Kidney (tissue), 14 donors: ENCODE results near the gene TSNAX. TPM values are rescaled to one million over a fixed set of nuclear protein-coding genes. Genes with fewer than 3 reads are reported as not detected.

Experiments used
- DNase-seq, 5 donors: peaks; one replicate each; pipeline ENCODE4 v3.0.0-alpha.2; 2013 to 2020
- FAIRE-seq: peaks from 2 replicates; lab custom pipeline; 2012; peaks lifted over from hg19 to GRCh38; lab: Jason Lieb, UNC
- H3K27ac ChIP-seq, 2 donors: one replicate each; pipeline ENCODE4 v1.7.0; 2013; ENCODE audit warnings: low read depth in 2 of 2, low read length in 2 of 2, inconsistent platforms in 1 of 2
- H3K27me3 ChIP-seq: one replicate; pipeline ENCODE4 v1.7.1; 2013; ENCODE audit warnings: low read length, inconsistent platforms; ENCODE audit not compliant: control insufficient read depth, insufficient read depth
- H3K36me3 ChIP-seq, 3 donors: one replicate each; pipeline versions ENCODE4 v1.7.0 to v1.7.1; 2013; ENCODE audit warnings: low read length in 3 of 3, control low read depth in 1 of 3, inconsistent platforms in 1 of 3; ENCODE audit not compliant: insufficient read depth in 3 of 3, control insufficient read depth in 2 of 3
- H3K4me1 ChIP-seq, 3 donors: one replicate each; pipeline versions ENCODE4 v1.7.0 to v1.7.1; 2013; ENCODE audit warnings: low read length in 3 of 3, inconsistent platforms in 1 of 3, low read depth in 1 of 3; ENCODE audit not compliant: control insufficient read depth in 2 of 3, insufficient read depth in 2 of 3
- H3K4me3 ChIP-seq, 3 donors: one replicate each; pipeline versions ENCODE4 v1.7.0 to v1.8.1; 2013; ENCODE audit warnings: low read length in 3 of 3, control low read depth in 1 of 3, inconsistent platforms in 1 of 3
- H3K9ac ChIP-seq, 3 donors: one replicate each; pipeline versions ENCODE4 v1.7.0 to v1.7.1; 2013; ENCODE audit warnings: low read length in 3 of 3, control low read depth in 1 of 3, inconsistent platforms in 1 of 3
- H3K9me3 ChIP-seq, 3 donors: one replicate each; pipeline versions ENCODE4 v1.7.0 to v1.7.1; 2013; ENCODE audit warnings: low read length in 3 of 3, control low read depth in 1 of 3, inconsistent platforms in 1 of 3; ENCODE audit not compliant: control insufficient read depth in 2 of 3, insufficient read depth in 1 of 3
- intact Hi-C: fragments of 100-400 bp; cut with DNase I; formaldehyde crosslinking; loops from one replicate; pipeline ENCODE4 v1.11.1; 2022
- polyA plus RNA-seq: library from polyadenylated mRNA; stranded (reverse); fragments of 350-450 nt; fragmentation: Illumina TruSeq; extraction: RNeasy Lipid Tissue Mini Kit (QIAGEN cat#74804); gene quantifications from one replicate; pipeline ENCODE4 v1.2.3, GENCODE V29; 2014; ENCODE audit warnings: low read depth, low replicate concordance; ENCODE audit not compliant: insufficient read depth
- total RNA-seq: library from RNA; stranded (reverse); fragmentation: NEBNext Ultra II Directional; extraction: Animal tissue kit (Norgen Biotek cat#: 25700); gene quantifications from one replicate; pipeline ENCODE4 v1.2.1, GENCODE V29; 2021
- TF ChIP-seq, protein P1 (sequence below): IDR thresholded peaks from 3 replicates; pipeline ENCODE4 v1.5.1; 2012; ENCODE audit warnings: mild to moderate bottlenecking, moderate library complexity, borderline replicate concordance; ENCODE audit not compliant: insufficient read depth; ENCODE audit errors: extremely low read depth
- donor health status: control.
- donor health status: control.
- donor health status: control.
- donor health status: control.
- donor health status: control.
- donor health status: DM: yes; HTN: yes; CAD: no.
- donor health status: Normal renal cell carcinoma (clear cell type).

Gene TSNAX
- total and polyA plus RNA-seq, 2 donors from 2014 or later: 27.1 to 42.3 TPM

DNA sequence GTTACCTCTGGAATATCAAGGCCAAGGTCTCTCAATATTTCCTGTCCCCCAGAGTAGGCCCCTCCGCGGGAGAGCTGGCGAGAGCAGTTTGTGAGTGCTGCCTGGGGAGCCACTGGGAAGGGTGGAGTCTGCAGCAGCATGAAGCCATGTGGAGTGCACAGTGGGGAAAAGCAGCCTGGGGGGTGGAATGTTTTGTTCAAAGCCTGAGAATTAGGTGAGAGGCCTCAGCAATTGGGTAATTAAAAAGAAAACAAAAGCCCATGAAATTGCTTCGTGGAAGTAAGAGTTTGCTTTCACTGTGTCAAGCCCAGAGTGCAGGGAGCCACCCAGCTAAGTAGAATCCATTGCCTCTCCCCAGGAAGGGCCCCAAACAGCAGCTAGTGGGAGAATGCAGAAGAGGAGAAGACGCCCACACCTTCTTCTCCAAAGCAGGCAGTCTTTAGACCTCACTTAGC, 67.9 kb downstream of the TSNAX start:
- TF ChIP-seq, protein P1, sequence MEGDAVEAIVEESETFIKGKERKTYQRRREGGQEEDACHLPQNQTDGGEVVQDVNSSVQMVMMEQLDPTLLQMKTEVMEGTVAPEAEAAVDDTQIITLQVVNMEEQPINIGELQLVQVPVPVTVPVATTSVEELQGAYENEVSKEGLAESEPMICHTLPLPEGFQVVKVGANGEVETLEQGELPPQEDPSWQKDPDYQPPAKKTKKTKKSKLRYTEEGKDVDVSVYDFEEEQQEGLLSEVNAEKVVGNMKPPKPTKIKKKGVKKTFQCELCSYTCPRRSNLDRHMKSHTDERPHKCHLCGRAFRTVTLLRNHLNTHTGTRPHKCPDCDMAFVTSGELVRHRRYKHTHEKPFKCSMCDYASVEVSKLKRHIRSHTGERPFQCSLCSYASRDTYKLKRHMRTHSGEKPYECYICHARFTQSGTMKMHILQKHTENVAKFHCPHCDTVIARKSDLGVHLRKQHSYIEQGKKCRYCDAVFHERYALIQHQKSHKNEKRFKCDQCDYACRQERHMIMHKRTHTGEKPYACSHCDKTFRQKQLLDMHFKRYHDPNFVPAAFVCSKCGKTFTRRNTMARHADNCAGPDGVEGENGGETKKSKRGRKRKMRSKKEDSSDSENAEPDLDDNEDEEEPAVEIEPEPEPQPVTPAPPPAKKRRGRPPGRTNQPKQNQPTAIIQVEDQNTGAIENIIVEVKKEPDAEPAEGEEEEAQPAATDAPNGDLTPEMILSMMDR: no peak
- DNase-seq: no peak
- no peak for FAIRE-seq
- Histone ChIP-seq H3K4me1 (no peaks in the 10 kb centered on the region), H3K27ac (no peak overlapping the region), H3K9ac (no peak overlapping the region), H3K9me3 (no peaks in the 10 kb centered on the region), H3K36me3 (no peaks in the 10 kb centered on the region), H3K4me3 (no peak overlapping the region), H3K27me3 (no peaks in the 10 kb centered on the region)
- intact Hi-C loops: no loop called here

GRCh38 chr1:231597971-231598370, 69.5 kb downstream of the TSNAX start:
- Histone ChIP-seq H3K9me3 (no peaks in the 10 kb centered on the region), H3K9ac (no peak overlapping the region), H3K27me3 (no peaks in the 10 kb centered on the region), H3K4me1 (peaks cover 0 to 5% (median 0%) of the 10 kb centered on the region in 3 donors), H3K36me3 (no peaks in the 10 kb centered on the region), H3K4me3 (no peak overlapping the region), H3K27ac (no peak overlapping the region)
- FAIRE-seq (no peak), DNase-seq (no peak)
- TF ChIP-seq, protein P1: no peak
- intact Hi-C loops: no loop called here

GRCh38 chr1:231600458-231600976, 72.0 kb downstream of the TSNAX start:
- DNase-seq: peak in 2 of 5 donors; percentile 61 to 79
- no peaks in the 10 kb centered on the region for H3K27me3 ChIP-seq
- FAIRE-seq: no peak
- H3K9ac ChIP-seq: no peak overlapping the region
- H3K4me1 ChIP-seq: peaks cover 0 to 5% (median 0%) of the 10 kb centered on the region in 3 donors
- H3K9me3 ChIP-seq: no peaks in the 10 kb centered on the region
- H3K27ac ChIP-seq: no peak overlapping the region
- TF ChIP-seq, protein P1: no peak
- no peaks in the 10 kb centered on the region for H3K36me3 ChIP-seq
- H3K4me3 ChIP-seq: no peak overlapping the region
- intact Hi-C loops: no loop called here
